Measurements from ENCODE around the gene CCR5AS.

The CCR5AS gene

GRCh38 chr3:46324036-46324435 lies 82.8 kb downstream of the CCR5AS start:
- TF ChIP-seq GATA1 (IDR thresholded peaks at IDR 0.05; ENCODE audit: low read depth, low read length): no peak
- no peak for TF ChIP-seq POLR2A (IDR thresholded peaks at IDR 0.05; ENCODE audit: low read length)
- no peak for DNase-seq

DNA sequence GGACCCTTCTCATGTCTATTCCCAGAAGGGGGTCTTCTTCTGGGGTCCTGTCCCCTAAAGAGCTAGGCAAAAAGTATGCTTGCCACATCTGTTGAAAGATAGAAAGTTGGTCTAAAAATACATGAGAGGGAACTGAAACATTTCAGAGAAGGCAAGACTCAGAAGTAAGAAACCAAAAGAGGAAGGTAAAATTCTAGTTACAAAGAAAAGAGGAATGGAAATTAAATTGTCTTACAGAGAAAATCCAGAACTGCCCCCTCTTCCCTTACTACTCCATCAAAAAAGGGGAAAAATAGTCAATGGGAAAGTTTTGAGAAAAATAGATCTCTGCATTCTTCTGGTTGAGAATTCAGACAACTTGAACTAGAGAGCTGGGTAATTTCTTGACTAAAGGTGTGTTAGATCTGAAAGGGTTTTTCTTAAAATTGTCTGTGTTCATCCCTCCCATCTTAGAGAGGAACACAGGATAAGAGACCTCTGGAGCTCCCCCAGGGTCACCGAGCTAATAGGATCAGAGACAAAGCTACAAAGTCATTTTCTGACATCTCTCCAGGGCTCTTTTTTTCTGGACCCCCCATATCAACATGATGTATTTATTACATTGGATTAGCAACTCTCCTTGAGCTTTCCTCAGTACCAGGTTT lies 85.3 kb downstream of the CCR5AS start:
- no peak for TF ChIP-seq GATA1 (IDR thresholded peaks at IDR 0.05; ENCODE audit: low read depth, low read length)
- TF ChIP-seq POLR2A (IDR thresholded peaks at IDR 0.05; ENCODE audit: low read length): no peak
- no peak for DNase-seq

GRCh38 chr3:46318207-46318927 lies 88.5 kb downstream of the CCR5AS start:
- no peak for DNase-seq
- no peak for TF ChIP-seq POLR2A (IDR thresholded peaks at IDR 0.05; ENCODE audit: low read length)
- no peak for TF ChIP-seq GATA1 (IDR thresholded peaks at IDR 0.05; ENCODE audit: low read depth, low read length)

DNA sequence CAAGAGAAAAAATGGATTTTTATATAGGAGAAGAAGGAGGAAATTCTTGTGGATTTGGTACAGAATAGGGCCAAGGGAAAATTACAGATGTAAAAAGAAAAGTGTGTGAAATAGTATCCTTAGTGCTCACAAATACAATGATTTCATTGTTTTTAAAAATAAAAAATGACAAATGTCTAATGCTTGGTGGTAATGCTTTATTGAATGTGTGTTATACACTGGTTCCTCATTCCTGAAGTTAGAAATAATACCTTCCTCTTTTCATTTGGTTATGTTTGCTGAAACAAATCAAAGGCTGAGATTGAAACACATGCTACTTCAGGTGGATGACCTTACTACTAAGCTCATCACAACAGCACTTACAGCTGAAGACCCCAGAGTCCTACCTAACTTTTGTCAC lies 90.7 kb downstream of the CCR5AS start:
- TF ChIP-seq POLR2A (IDR thresholded peaks at IDR 0.05; ENCODE audit: low read length) (no peak), GATA1 (IDR thresholded peaks at IDR 0.05; ENCODE audit: low read depth, low read length) (no peak)
- DNase-seq: no peak

DNA sequence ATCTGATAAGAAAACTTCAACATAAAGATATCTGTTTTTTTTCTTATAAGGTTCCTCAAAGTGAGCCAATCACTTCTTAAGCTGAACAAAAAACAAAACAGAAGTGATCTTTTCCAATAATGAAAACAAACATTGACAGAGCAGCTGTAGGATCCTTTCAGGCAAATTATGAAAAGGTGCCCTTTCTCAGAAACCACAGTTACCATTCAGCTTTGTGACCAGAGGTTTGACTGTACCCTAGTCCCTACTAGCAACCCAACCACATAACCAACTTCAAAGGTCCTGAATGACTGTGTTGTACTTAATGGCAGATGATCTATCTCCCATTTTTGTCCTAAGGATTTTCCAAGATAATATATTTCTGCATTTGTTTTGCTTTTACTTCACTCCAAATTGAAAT lies 92.3 kb downstream of the CCR5AS start:
- no peak for TF ChIP-seq POLR2A (IDR thresholded peaks at IDR 0.05; ENCODE audit: low read length)
- no peak for TF ChIP-seq GATA1 (IDR thresholded peaks at IDR 0.05; ENCODE audit: low read depth, low read length)
- DNase-seq: no peak

All from erythroblast (primary cell).